SK-N-MC (cell line): ENCODE results near the gene TBK1.

Experiments
- DNase-seq: peaks from one replicate; pipeline ENCODE4 v3.0.0-alpha.2; 2011; ENCODE audit warnings: low read depth, low spot score
- H3K27ac ChIP-seq: fragments of 200-600 bp; sonication (generic); 2 replicates; pipeline ENCODE4 v1.5.1; 2016; ENCODE audit warnings: mixed run types
- H3K36me3 ChIP-seq: fragments of 200-600 bp; sonication (generic); 2 replicates; pipeline ENCODE4 v1.6.1; 2017; ENCODE audit warnings: antibody characterized with exemption, low read length, mixed read lengths; ENCODE audit not compliant: insufficient read depth
- H3K4me3 ChIP-seq: fragments of 200-600 bp; sonication (generic); 2 replicates; pipeline ENCODE4 v1.5.1; 2016
- H3K9ac ChIP-seq: fragments of 200-600 bp; sonication (generic); 2 replicates; pipeline ENCODE4 v1.8.0; 2017; ENCODE audit warnings: mixed run types, mixed read lengths; ENCODE audit not compliant: insufficient read length
- H3K9me3 ChIP-seq: fragments of 200-600 bp; sonication (generic); 2 replicates; pipeline ENCODE4 v1.6.1; 2017; ENCODE audit warnings: low read depth, mild to moderate bottlenecking, antibody characterized with exemption, low read length, moderate library complexity, mixed read lengths
- EZH2 ChIP-seq: fragments of 200-600 bp; sonication (generic); IDR thresholded peaks from one replicate; pipeline ENCODE4 v1.6.1; 2017; ENCODE audit warnings: antibody characterized with exemption
- FOXP2 ChIP-seq: optimal IDR thresholded peaks from 2 replicates; pipeline ENCODE3; 2011; ENCODE audit warnings: mild to moderate bottlenecking, moderate library complexity; ENCODE audit not compliant: insufficient read depth; ENCODE audit errors: extremely low read length, control extremely low read depth
- POLR2AphosphoS5 ChIP-seq: IDR thresholded peaks from 2 replicates; pipeline ENCODE4 v1.6.1; 2012; ENCODE audit warnings: mild to moderate bottlenecking, low read depth, low read length, borderline replicate concordance

Gene TBK1

DNA sequence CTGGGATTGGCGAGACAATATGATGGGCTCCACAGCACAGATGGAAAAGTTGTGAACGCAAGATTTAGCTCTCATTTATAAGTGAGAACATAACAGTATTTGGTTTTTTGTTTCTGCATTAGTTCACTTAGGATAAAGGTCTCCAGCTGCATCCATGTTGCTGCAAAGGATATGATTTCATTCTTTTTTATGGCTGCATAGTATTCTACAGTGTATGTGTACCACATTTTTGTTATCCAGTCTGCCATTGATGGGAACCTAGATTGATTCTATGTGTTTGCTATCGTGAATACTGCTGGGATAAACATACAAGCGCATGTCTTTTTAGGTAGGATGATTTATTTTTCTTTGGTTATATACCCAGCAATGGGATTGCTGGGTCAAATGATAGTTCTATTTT lies 23.6 kb downstream of the TBK1 start:
- Histone ChIP-seq H3K36me3 (peaks cover 67% of the 10 kb centered on the region), H3K9me3 (peaks cover 7% of the 10 kb centered on the region)

GRCh38 chr12:64476844-64477243 lies 24.9 kb downstream of the TBK1 start:
- peaks cover 64% of the 10 kb centered on the region for H3K36me3 ChIP-seq
- TF ChIP-seq POLR2AphosphoS5 = no peak
- no peak for TF ChIP-seq FOXP2
- TF ChIP-seq EZH2 = no peak
- peaks cover 7% of the 10 kb centered on the region for H3K9me3 ChIP-seq
- no peak overlapping the region for H3K4me3 ChIP-seq
- no peak overlapping the region for H3K9ac ChIP-seq
- DNase-seq = no peak
- no peak overlapping the region for H3K27ac ChIP-seq

More for the DNA sequence above, 23.6 kb downstream of the TBK1 start:
- no peak for TF ChIP-seq FOXP2
- TF ChIP-seq POLR2AphosphoS5 = no peak
- no peak for TF ChIP-seq EZH2
- DNase-seq = no peak
- no peak overlapping the region for H3K4me3 ChIP-seq
- H3K9ac ChIP-seq = no peak overlapping the region
- H3K27ac ChIP-seq = no peak overlapping the region

- peaks cover 57% of the 10 kb centered on the region for H3K36me3 ChIP-seq
Observed at GRCh38 chr12:64478661-64479060, 26.7 kb downstream of the TBK1 start.

GRCh38 chr12:64480148-64480547 lies 28.2 kb downstream of the TBK1 start:
- H3K9ac ChIP-seq = no peak overlapping the region
- DNase-seq = no peak
- H3K4me3 ChIP-seq = no peak overlapping the region
- TF ChIP-seq FOXP2 = no peak
- TF ChIP-seq POLR2AphosphoS5 = no peak
- no peak for TF ChIP-seq EZH2
- peaks cover 44% of the 10 kb centered on the region for H3K36me3 ChIP-seq
- peaks cover 7% of the 10 kb centered on the region for H3K9me3 ChIP-seq
- no peak overlapping the region for H3K27ac ChIP-seq

More at GRCh38 chr12:64478661-64479060, 26.7 kb downstream of the TBK1 start:
- no peak overlapping the region for H3K9ac ChIP-seq
- H3K4me3 ChIP-seq = no peak overlapping the region
- no peak for TF ChIP-seq EZH2
- TF ChIP-seq FOXP2 = no peak
- TF ChIP-seq POLR2AphosphoS5 = no peak
- H3K27ac ChIP-seq = no peak overlapping the region
- DNase-seq = no peak
- H3K9me3 ChIP-seq = peaks cover 7% of the 10 kb centered on the region

GRCh38 chr12:64486657-64487056 lies 34.7 kb downstream of the TBK1 start:
- Histone ChIP-seq H3K27ac (no peak overlapping the region), H3K9ac (no peak overlapping the region), H3K9me3 (no peaks in the 10 kb centered on the region), H3K36me3 (peaks cover 50% of the 10 kb centered on the region), H3K4me3 (no peak overlapping the region)
- TF ChIP-seq POLR2AphosphoS5 (no peak), FOXP2 (no peak), EZH2 (no peak)
- DNase-seq = no peak

GRCh38 chr12:64491718-64492117 lies 39.8 kb downstream of the TBK1 start:
- TF ChIP-seq FOXP2 (no peak), EZH2 (no peak), POLR2AphosphoS5 (no peak)
- Histone ChIP-seq H3K36me3 (peaks cover 53% of the 10 kb centered on the region), H3K9ac (no peak overlapping the region), H3K9me3 (no peaks in the 10 kb centered on the region), H3K4me3 (no peak overlapping the region), H3K27ac (no peak overlapping the region)
- no peak for DNase-seq

- no peaks in the 10 kb centered on the region for H3K9me3 ChIP-seq
- no peak overlapping the region for H3K27ac ChIP-seq
- peaks cover 56% of the 10 kb centered on the region for H3K36me3 ChIP-seq
- DNase-seq = no peak
- no peak overlapping the region for H3K4me3 ChIP-seq
- no peak overlapping the region for H3K9ac ChIP-seq
- TF ChIP-seq EZH2 (no peak), FOXP2 (no peak), POLR2AphosphoS5 (no peak)
Observed at GRCh38 chr12:64493513-64493912, 41.6 kb downstream of the TBK1 start.

DNA sequence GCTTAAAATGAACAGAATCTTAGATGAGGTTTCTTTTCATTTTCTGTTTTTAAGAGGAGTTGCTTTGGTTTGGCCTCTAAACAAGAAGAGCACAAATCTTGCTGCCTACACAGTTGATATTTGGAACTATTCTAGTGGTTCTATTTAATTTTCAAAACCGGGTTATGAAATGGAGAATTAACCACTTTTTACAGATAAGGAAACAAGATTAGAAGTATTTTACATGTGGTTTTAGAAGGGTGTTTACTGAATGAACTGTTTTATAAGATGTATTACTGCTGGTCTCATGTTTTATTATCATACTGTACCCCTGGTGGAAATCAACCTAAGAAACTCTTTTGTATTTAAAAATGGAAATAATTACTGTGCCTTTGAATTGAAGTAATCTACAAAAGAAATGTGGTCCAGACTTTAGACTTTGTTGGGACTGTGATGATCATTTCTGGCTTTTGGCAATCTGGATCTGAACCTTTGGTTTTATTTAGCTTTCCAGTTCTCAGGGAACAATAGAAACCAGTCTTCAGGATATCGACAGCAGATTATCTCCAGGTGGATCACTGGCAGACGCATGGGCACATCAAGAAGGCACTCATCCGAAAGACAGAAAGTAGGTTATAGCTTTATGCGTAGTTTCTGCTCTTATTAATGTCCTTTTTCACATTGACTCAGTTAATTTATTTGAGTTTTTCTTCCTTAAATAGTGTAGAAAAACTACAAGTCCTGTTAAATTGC lies 43.2 kb downstream of the TBK1 start:
- Histone ChIP-seq H3K9me3 (no peaks in the 10 kb centered on the region), H3K4me3 (no peak overlapping the region), H3K27ac (no peak overlapping the region), H3K36me3 (peaks cover 53% of the 10 kb centered on the region), H3K9ac (no peak overlapping the region)
- TF ChIP-seq FOXP2 = no peak
- no peak for TF ChIP-seq POLR2AphosphoS5
- no peak for TF ChIP-seq EZH2
- no peak for DNase-seq

DNA sequence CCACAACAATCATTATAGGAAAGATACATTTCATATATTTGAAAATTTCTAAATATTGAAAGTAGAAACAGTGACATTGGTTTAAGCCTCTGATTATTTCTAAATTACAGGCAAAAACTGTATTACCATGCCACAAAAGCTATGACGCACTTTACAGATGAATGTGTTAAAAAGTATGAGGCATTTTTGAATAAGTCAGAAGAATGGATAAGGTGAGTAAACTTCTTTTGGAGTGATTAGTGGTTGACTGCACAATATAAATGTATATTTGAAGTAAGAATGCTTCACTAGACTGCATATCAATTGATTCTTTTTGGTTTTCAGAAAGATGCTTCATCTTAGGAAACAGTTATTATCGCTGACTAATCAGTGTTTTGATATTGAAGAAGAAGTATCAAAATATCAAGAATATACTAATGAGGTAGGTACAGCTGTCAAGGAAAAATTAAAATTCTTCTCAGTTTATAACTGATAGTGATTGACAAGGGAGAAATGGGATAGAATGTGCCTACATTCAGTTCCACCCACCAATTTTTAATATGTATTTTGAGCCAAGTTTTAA lies 45.0 kb downstream of the TBK1 start:
- H3K9ac ChIP-seq = no peak overlapping the region
- no peaks in the 10 kb centered on the region for H3K9me3 ChIP-seq
- no peak for DNase-seq
- peaks cover 52% of the 10 kb centered on the region for H3K36me3 ChIP-seq
- no peak for TF ChIP-seq POLR2AphosphoS5
- no peak for TF ChIP-seq FOXP2
- no peak for TF ChIP-seq EZH2
- H3K4me3 ChIP-seq = no peak overlapping the region
- no peak overlapping the region for H3K27ac ChIP-seq
